Cardiac muscle cell (in vitro differentiated cells and primary cell): ENCODE measurements around the gene KRTAP4-6. TPM values are rescaled to one million over a fixed set of nuclear protein-coding genes. Genes with fewer than 3 reads are reported as not detected.
"Not testable (repeated sequence)": the region's sequence is repeated elsewhere in the genome, so short reads cannot be mapped to it uniquely, and the experiment has no call there.

ENCODE experiments used
- DNase-seq, 2 donors: peaks; one replicate each; pipeline versions ENCODE4 v3.0.0 to v3.0.0-alpha.2; 2010 to 2017; ENCODE audit warnings: low read depth in 1 of 2, low spot score in 1 of 2
- H3K27ac ChIP-seq: fragments of 200-600 bp; sonication (generic); 2 replicates; pipeline ENCODE4 v1.5.1; 2016
- H3K27me3 ChIP-seq: fragments of 200-600 bp; sonication (generic); 2 replicates; pipeline ENCODE4 v1.6.0; 2016; ENCODE audit warnings: control low read depth
- H3K36me3 ChIP-seq: fragments of 200-600 bp; sonication (generic); 2 replicates; pipeline ENCODE4 v1.5.1; 2016; ENCODE audit warnings: control low read depth
- H3K4me1 ChIP-seq: fragments of 200-600 bp; sonication (generic); 2 replicates; pipeline ENCODE4 v1.8.1; 2017; ENCODE audit warnings: low read depth, mild to moderate bottlenecking, mixed run types
- H3K4me3 ChIP-seq: fragments of 200-600 bp; sonication (generic); 2 replicates; pipeline ENCODE4 v1.5.1; 2016; ENCODE audit warnings: mild to moderate bottlenecking
- H3K9me3 ChIP-seq: fragments of 200-600 bp; sonication (generic); 2 replicates; pipeline ENCODE4 v1.5.1; 2017; ENCODE audit warnings: low read depth, mild to moderate bottlenecking, control low read depth
- polyA plus RNA-seq: library from polyadenylated mRNA; unstranded; fragments of >200 nt; fragmentation: Nextera tagmentation; extraction: Ambion mirVana; gene quantifications from 2 replicates; pipeline ENCODE4 v1.2.1, GENCODE V29; 2016
- total RNA-seq: library from RNA; depleted of rRNA; stranded (reverse); fragments of >200 nt; gene quantifications from 2 replicates; pipeline ENCODE4 v1.2.3, GENCODE V29; 2016
- TF ChIP-seq, protein P1 (sequence below): IDR thresholded peaks from 2 replicates; pipeline ENCODE4 v1.5.1; 2012; ENCODE audit warnings: low read depth, mild to moderate bottlenecking, low read length

KRTAP4-6 gene
- total and polyA plus RNA-seq, 2 experiments from 2014 or later, result not detected

DNA sequence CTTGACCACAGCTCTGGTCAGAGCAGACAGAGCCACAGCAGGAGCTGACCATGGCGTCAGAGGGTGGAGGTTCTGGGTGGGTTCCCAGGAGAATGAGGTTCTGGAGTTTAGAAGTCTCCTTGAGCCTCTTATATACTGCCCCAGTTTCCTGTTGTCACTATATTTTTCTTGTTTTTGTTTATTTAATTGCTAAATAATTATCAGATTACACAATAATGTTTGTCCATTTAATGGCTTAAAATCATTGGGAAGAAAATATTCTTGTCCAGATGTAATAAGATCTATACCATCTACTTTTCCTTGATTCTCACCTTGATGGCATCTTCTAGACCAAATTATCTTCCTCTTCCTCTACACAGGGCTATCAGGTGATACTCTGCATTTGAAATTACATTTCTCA lies 27.8 kb upstream of the KRTAP4-6 start, which contains the start of gene KRTAP4-3:
Gene KRTAP4-3, minus strand, starts transcription at position 101 of the 400 bp plus-strand sequence. Its CDS starts 49 bp downstream, at position 52.
- no peak within 1 kb of the TSS for H3K27ac ChIP-seq
- no peaks in the 10 kb centered on the region for H3K4me1 ChIP-seq
- H3K4me3 ChIP-seq, result no peak within 1 kb of the TSS
- TF ChIP-seq, protein P1, sequence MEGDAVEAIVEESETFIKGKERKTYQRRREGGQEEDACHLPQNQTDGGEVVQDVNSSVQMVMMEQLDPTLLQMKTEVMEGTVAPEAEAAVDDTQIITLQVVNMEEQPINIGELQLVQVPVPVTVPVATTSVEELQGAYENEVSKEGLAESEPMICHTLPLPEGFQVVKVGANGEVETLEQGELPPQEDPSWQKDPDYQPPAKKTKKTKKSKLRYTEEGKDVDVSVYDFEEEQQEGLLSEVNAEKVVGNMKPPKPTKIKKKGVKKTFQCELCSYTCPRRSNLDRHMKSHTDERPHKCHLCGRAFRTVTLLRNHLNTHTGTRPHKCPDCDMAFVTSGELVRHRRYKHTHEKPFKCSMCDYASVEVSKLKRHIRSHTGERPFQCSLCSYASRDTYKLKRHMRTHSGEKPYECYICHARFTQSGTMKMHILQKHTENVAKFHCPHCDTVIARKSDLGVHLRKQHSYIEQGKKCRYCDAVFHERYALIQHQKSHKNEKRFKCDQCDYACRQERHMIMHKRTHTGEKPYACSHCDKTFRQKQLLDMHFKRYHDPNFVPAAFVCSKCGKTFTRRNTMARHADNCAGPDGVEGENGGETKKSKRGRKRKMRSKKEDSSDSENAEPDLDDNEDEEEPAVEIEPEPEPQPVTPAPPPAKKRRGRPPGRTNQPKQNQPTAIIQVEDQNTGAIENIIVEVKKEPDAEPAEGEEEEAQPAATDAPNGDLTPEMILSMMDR, result no peak
- H3K36me3 ChIP-seq, result no peaks in the 10 kb centered on the region
- peaks cover 5% of the 10 kb centered on the region for H3K27me3 ChIP-seq
- H3K9me3 ChIP-seq, result no peaks in the 10 kb centered on the region
- no peak for DNase-seq

GRCh38 chr17:41167561-41167960 lies 27.2 kb upstream of the KRTAP4-6 start:
- no peak for DNase-seq
- TF ChIP-seq, protein P1, result no peak
- H3K9me3 ChIP-seq, result no peaks in the 10 kb centered on the region
- H3K36me3 ChIP-seq, result no peaks in the 10 kb centered on the region
- no peaks in the 10 kb centered on the region for H3K4me1 ChIP-seq
- peaks cover 9% of the 10 kb centered on the region for H3K27me3 ChIP-seq
- no peak overlapping the region for H3K4me3 ChIP-seq
- no peak overlapping the region for H3K27ac ChIP-seq

DNA sequence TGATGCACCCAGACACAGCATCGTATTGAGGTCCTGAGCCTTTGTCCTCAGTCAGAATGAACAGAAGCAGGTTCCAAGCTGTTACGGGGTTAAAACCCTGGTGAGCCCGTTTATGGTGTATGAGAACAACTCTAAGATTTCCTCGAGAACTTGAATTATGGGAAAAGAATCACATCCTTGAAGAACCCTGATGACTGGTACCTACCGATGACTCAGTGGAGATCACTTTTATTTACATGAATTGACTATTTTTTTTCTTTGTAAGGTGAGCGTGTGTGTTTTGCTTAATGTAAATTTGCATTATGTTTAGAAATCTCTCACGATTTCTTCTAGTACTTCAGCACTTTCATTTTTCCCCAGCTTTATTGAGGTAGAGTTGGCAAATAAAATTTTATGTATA lies 23.5 kb upstream of the KRTAP4-6 start:
- no peak for DNase-seq
- Histone ChIP-seq H3K4me3 (no peak overlapping the region), H3K4me1 (no peaks in the 10 kb centered on the region), H3K36me3 (no peaks in the 10 kb centered on the region), H3K9me3 (no peaks in the 10 kb centered on the region), H3K27me3 (peaks cover 15% of the 10 kb centered on the region), H3K27ac (no peak overlapping the region)
- TF ChIP-seq, protein P1, result no peak

DNA sequence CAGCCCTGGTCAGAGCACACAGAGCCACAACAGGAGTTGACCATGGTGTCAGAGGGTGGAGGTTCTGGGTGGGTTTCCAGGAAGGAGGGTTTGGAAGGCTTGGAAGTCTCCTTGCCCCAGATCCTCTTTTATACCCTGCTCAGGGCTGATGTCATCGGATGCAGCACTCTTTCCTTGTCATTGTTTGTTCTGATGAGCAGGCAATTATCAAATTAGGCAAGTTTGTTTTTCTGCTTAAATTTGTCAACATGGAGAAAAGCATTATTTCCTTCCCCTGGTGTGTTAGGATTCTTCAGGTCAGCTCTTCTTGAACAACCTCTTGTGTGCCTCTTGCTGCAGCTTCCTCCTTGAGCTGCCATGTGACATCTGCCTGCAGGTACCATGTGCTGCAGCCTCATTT lies 20.3 kb upstream of the KRTAP4-6 start, which contains the start of gene KRTAP4-4:
Gene KRTAP4-4, minus strand, starts transcription at position 101 of the 400 bp plus-strand sequence. Its CDS starts 57 bp downstream, at position 44.
- Histone ChIP-seq H3K27ac (no peak within 1 kb of the TSS), H3K27me3 (peaks cover 15% of the 10 kb centered on the region), H3K4me1 (no peaks in the 10 kb centered on the region), H3K9me3 (no peaks in the 10 kb centered on the region), H3K36me3 (no peaks in the 10 kb centered on the region), H3K4me3 (no peak within 1 kb of the TSS)
- TF ChIP-seq, protein P1, result no peak
- no peak for DNase-seq

DNA sequence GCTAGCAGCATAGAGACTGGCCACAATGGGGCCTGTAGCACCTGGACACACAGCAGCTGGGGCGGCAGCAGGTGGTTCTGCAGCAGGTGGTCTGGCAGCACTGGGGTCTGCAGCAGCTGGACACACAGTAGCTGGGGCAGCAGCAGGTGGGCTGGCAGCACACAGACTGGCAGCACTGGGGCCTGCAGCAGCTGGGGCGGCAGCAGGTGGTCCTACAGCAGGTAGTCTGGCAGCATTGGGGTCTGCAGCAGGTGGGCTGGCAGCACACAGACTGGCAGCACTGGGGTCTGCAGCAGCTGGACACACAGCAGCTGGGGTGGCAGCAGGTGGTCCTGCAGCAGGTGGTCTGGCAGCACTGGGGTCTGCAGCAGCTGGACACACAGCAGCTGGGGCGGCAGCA lies 19.8 kb upstream of the KRTAP4-6 start:
- not testable (repeated sequence) for H3K27ac ChIP-seq, DNase-seq

DNA sequence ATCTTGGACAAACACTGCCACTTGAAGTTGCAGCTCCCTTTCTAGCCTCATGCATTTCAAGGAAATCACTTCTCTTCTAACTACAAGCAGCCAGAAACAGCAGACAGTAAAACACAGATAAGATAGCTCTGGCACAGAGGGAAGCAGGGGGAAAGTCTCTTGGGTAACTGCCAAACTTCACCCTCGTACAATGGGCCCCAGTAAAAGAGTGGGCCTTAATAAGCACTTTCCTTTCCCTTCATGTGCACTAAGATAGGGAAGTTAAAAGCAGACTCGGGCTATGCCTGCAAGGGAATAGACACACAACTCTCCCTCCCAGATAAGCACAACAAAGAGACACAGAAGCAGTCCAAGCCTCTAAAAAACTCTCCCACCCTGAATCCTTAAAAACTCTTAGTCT lies 13.5 kb upstream of the KRTAP4-6 start:
- Histone ChIP-seq H3K9me3 (no peaks in the 10 kb centered on the region), H3K36me3 (no peaks in the 10 kb centered on the region), H3K4me1 (no peaks in the 10 kb centered on the region), H3K27ac (peak overlapping the region; percentile 81), H3K4me3 (no peak overlapping the region), H3K27me3 (peaks cover 5% of the 10 kb centered on the region)
- DNase-seq, result peak; percentile 3 to 35
- TF ChIP-seq, protein P1, result no peak

More for the DNA sequence above, 19.8 kb upstream of the KRTAP4-6 start:
- not testable (repeated sequence) for H3K4me3 ChIP-seq, H3K9me3 ChIP-seq, H3K4me1 ChIP-seq, H3K36me3 ChIP-seq
- peaks cover 15% of the 10 kb centered on the region for H3K27me3 ChIP-seq
